ENCODE data around the gene NRG2. TPM values are rescaled to one million over a fixed set of nuclear protein-coding genes. Genes with fewer than 3 reads are reported as not detected.

The NRG2 gene
- total RNA-seq, 1 donor from 2014 or later: 0.81 TPM

DNA sequence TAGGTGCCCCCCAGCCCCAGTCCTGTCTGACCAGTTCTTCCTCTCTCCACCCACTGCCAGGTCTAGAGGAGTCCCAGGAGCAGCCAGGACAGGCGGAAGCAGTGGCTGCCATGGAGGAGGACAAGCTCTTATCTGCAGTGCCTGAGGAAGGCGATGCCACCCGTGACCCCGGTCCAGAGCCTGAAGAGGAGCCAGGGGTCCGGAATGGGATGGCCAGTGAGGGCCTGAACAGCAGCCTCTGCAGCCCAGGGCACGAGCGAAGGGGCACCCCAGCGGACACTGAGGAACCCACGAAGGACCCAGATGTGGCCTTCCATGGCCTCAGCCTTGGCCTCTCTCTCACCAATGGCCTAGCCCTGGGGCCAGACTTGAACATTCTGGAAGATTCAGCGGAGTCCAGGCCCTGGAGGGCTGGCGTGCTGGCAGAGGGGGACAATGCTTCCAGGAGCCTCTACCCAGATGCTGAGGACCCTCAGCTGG lies 233.7 kb downstream of the NRG2 start:
- H3K36me3 Mint-ChIP-seq (ENCODE audit: unreplicated experiment): no peaks in the 10 kb centered on the region
- H3K27ac Mint-ChIP-seq (ENCODE audit: unreplicated experiment): no peak overlapping the region
- H3K9me3 Mint-ChIP-seq (ENCODE audit: unreplicated experiment): peaks cover 8% of the 10 kb centered on the region
- no peak for DNase-seq
- no peak overlapping the region for H3K4me3 Mint-ChIP-seq (ENCODE audit: unreplicated experiment)
- H3K4me1 Mint-ChIP-seq (ENCODE audit: low read depth, unreplicated experiment): no peaks in the 10 kb centered on the region
- H3K27me3 Mint-ChIP-seq (ENCODE audit: unreplicated experiment): peaks cover 8% of the 10 kb centered on the region
- TF ChIP-seq, protein P1, sequence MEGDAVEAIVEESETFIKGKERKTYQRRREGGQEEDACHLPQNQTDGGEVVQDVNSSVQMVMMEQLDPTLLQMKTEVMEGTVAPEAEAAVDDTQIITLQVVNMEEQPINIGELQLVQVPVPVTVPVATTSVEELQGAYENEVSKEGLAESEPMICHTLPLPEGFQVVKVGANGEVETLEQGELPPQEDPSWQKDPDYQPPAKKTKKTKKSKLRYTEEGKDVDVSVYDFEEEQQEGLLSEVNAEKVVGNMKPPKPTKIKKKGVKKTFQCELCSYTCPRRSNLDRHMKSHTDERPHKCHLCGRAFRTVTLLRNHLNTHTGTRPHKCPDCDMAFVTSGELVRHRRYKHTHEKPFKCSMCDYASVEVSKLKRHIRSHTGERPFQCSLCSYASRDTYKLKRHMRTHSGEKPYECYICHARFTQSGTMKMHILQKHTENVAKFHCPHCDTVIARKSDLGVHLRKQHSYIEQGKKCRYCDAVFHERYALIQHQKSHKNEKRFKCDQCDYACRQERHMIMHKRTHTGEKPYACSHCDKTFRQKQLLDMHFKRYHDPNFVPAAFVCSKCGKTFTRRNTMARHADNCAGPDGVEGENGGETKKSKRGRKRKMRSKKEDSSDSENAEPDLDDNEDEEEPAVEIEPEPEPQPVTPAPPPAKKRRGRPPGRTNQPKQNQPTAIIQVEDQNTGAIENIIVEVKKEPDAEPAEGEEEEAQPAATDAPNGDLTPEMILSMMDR (IDR thresholded peaks at IDR 0.05; ENCODE audit: partially characterized antibody, unreplicated experiment): no peak

DNA sequence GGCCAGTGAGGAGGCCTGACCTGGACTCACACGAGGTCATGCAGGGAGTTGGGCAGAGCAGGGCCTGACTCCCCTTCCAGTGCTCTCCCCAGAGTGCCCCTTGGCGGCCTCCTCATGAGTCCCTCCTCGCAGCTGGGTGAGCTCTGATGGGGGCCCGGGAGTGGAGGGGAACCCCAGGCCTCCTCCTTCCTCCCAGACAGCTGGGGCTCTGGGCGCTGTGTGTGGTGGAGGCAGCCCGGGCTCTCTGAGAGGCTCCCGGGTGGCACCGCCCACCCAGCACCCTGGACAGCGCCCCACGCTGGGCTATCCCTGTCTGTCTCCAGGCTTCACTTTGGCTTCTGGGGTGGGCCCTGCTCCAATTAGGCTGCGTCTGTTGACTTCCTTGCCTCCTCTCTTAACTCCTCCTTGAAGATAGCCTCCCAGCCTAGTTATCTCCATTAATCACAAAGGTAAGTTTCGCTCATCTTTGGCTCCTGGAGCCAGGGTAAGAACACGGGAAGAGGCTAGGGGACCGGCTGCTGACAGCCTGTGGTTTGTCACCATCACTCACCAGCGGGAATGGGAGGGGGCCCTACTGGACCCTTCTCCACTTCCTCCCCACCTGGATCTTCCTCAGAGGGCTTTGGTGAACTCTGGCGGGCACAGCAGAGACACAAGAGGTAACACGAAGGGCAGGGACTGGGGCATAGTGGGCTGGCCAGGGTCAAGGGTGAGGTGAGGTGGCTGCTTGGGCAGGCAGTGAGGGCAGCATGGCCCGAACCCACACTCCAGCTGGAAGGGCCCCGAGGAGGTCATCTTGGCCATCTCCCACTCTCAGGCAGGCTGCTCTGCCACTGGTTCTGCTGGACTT lies 234.4 kb downstream of the NRG2 start:
- Mint-ChIP-seq H3K36me3 (ENCODE audit: unreplicated experiment) (no peaks in the 10 kb centered on the region), H3K27me3 (ENCODE audit: unreplicated experiment) (peaks cover 8% of the 10 kb centered on the region), H3K4me3 (ENCODE audit: unreplicated experiment) (no peak overlapping the region), H3K27ac (ENCODE audit: unreplicated experiment) (no peak overlapping the region), H3K9me3 (ENCODE audit: unreplicated experiment) (peaks cover 11% of the 10 kb centered on the region), H3K4me1 (ENCODE audit: low read depth, unreplicated experiment) (no peaks in the 10 kb centered on the region)
- TF ChIP-seq, protein P1 (IDR thresholded peaks at IDR 0.05; ENCODE audit: partially characterized antibody, unreplicated experiment): no peak
- DNase-seq: no peak

DNA sequence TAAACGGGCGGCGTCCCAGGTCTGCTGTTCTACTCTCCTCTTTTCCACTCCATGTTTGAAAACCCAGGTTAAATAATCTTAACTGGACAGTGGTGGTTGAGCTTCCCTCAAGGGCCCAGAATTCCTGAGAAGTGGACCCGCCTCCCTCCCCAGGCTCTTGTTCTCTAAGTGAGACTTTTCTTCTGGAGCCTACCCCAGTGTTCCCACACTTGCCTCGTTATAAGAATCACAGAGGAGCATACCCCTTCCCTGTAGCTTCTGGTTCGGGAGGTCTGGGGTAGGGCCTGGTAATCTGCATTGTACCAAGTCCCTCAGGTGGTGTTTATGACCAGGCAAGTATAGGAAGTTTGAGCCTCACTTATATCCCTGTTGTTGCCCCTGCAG lies 235.5 kb downstream of the NRG2 start:
- TF ChIP-seq, protein P1 (IDR thresholded peaks at IDR 0.05; ENCODE audit: partially characterized antibody, unreplicated experiment): no peak
- Mint-ChIP-seq H3K4me1 (ENCODE audit: low read depth, unreplicated experiment) (peaks cover under 1% of the 10 kb centered on the region), H3K27me3 (ENCODE audit: unreplicated experiment) (peaks cover 7% of the 10 kb centered on the region), H3K27ac (ENCODE audit: unreplicated experiment) (no peak overlapping the region), H3K9me3 (ENCODE audit: unreplicated experiment) (peaks cover 11% of the 10 kb centered on the region), H3K4me3 (ENCODE audit: unreplicated experiment) (no peak overlapping the region), H3K36me3 (ENCODE audit: unreplicated experiment) (no peaks in the 10 kb centered on the region)
- no peak for DNase-seq

DNA sequence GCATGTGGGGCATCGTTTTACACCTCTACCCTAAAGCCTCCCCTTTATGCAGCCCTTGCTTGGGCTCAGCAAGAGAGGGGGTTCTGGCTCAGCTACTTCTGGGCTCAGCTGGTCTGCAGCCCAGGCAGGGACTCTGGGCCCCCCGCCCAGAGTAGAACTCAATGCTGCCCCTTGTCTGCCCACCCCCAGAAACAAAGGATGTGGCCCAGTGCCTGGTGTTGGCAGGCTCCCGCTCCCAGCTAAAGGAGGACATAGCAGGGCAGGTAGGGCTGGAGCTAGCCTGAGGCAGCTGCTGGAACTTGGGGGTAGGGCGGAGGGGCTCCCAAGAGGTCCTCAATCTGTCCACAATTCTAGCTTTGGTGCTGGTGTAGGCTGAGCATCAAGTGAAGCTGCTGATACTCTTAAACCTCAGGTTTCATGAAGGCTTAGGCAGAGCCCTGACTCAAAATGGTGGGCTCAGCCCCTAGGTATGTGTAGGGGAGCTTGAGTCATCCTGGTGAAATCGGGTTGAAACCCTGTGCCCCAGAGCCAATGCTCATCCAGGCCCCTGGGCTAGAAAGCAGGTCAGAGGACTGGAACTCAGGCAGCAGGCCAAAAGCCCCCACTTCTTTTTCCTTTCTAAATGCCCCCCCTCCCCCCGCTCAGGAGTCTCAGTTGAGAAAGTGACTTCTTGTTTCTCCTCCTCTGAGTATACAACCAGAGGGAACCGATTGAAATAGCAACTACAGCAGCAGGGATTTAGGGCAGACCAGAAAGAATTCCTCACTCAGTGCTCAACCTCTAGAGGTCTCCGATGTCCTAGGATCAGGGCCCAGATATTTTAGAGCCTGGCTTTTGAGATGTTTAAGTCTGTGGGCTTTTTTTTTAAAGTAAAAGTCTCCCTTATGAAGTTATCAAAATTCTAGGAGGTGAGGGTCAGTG lies 236.1 kb downstream of the NRG2 start:
- Mint-ChIP-seq H3K36me3 (ENCODE audit: unreplicated experiment) (no peaks in the 10 kb centered on the region), H3K4me1 (ENCODE audit: low read depth, unreplicated experiment) (peaks cover 1% of the 10 kb centered on the region), H3K27ac (ENCODE audit: unreplicated experiment) (no peak overlapping the region), H3K4me3 (ENCODE audit: unreplicated experiment) (no peak overlapping the region), H3K9me3 (ENCODE audit: unreplicated experiment) (peaks cover 11% of the 10 kb centered on the region), H3K27me3 (ENCODE audit: unreplicated experiment) (peaks cover 6% of the 10 kb centered on the region)
- TF ChIP-seq, protein P1 (IDR thresholded peaks at IDR 0.05; ENCODE audit: partially characterized antibody, unreplicated experiment): no peak
- no peak for DNase-seq
